Liver (tissue), 9 donors: ENCODE data around the gene RPP40. TPM values are rescaled to one million over a fixed set of nuclear protein-coding genes. Genes with fewer than 3 reads are reported as not detected.

Source experiments
- DNase-seq: peaks from one replicate; pipeline ENCODE4 v3.0.0-alpha.2; 2017; ENCODE audit warnings: low spot score
- H3K27ac ChIP-seq, 2 donors: one replicate each; pipeline ENCODE4 v1.7.0; 2013; ENCODE audit warnings: inconsistent platforms in 2 of 2, low read length in 2 of 2, control low read depth in 1 of 2, low read depth in 1 of 2, mild to moderate bottlenecking in 1 of 2
- H3K27me3 ChIP-seq, 4 donors: one replicate each; pipeline versions ENCODE4 v1.6.1 to v1.7.0; 2013; ENCODE audit warnings: low read length in 3 of 4, inconsistent platforms in 1 of 4, mild to moderate bottlenecking in 1 of 4, moderate library complexity in 1 of 4; ENCODE audit not compliant: control insufficient read depth in 4 of 4, insufficient read depth in 4 of 4
- H3K36me3 ChIP-seq, 4 donors: one replicate each; pipeline versions ENCODE4 v1.6.1 to v1.7.0; 2013; ENCODE audit warnings: low read length in 3 of 4, mild to moderate bottlenecking in 3 of 4, low read depth in 1 of 4, moderate library complexity in 1 of 4; ENCODE audit not compliant: control insufficient read depth in 4 of 4, insufficient read depth in 3 of 4
- H3K4me1 ChIP-seq, 4 donors: one replicate each; pipeline versions ENCODE4 v1.6.1 to v1.7.0; 2013; ENCODE audit warnings: low read length in 3 of 4, mild to moderate bottlenecking in 3 of 4, moderate library complexity in 1 of 4; ENCODE audit not compliant: control insufficient read depth in 4 of 4, insufficient read depth in 4 of 4
- H3K4me3 ChIP-seq, 3 donors: one replicate each; pipeline versions ENCODE4 v1.6.1 to v1.7.0; 2013; ENCODE audit warnings: low read length in 3 of 3, control low read depth in 1 of 3, low read depth in 1 of 3, mild to moderate bottlenecking in 1 of 3
- H3K9ac ChIP-seq, 2 donors: one replicate each; pipeline ENCODE4 v1.7.0; 2013; ENCODE audit warnings: low read length in 2 of 2, mild to moderate bottlenecking in 2 of 2, moderate library complexity in 2 of 2, control low read depth in 1 of 2, low read depth in 1 of 2
- H3K9me3 ChIP-seq, 4 donors: one replicate each; pipeline versions ENCODE4 v1.6.1 to v1.7.0; 2013; ENCODE audit warnings: low read length in 3 of 4; ENCODE audit not compliant: control insufficient read depth in 4 of 4
- ATF3 ChIP-seq: IDR thresholded peaks from 2 replicates; pipeline ENCODE4 v1.6.1; 2016; ENCODE audit warnings: antibody characterized with exemption
- CTCF ChIP-seq: fragments of 150-350 bp; IDR thresholded peaks from 2 replicates; pipeline ENCODE4 v1.5.1; 2017; ENCODE audit warnings: improper control_type of control experiment, low read depth, low read length; ENCODE audit not compliant: missing input control
- EGR1 ChIP-seq, 2 donors: IDR thresholded peaks; 2 replicates each; pipeline ENCODE4 v1.6.1; 2016 to 2018; ENCODE audit warnings: antibody characterized with exemption in 2 of 2, low read depth in 2 of 2
- FOXA1 ChIP-seq: IDR thresholded peaks from 2 replicates; pipeline ENCODE4 v1.6.1; 2016; ENCODE audit warnings: antibody characterized with exemption
- FOXA2 ChIP-seq: IDR thresholded peaks from 2 replicates; pipeline ENCODE4 v1.6.1; 2016; ENCODE audit warnings: antibody characterized with exemption
- GABPA ChIP-seq, 2 donors: IDR thresholded peaks in 1 of 2; conservative IDR thresholded peaks in 1 of 2; 2 replicates each; pipeline ENCODE4 v1.6.1; 2016; ENCODE audit warnings: antibody characterized with exemption in 2 of 2, mild to moderate bottlenecking in 1 of 2, moderate library complexity in 1 of 2
- HNF4A ChIP-seq, 2 donors: conservative IDR thresholded peaks; 2 replicates each; pipeline ENCODE4 v1.6.1; 2016; ENCODE audit warnings: antibody characterized with exemption in 2 of 2, mild to moderate bottlenecking in 2 of 2
- HNF4G ChIP-seq: IDR thresholded peaks from 2 replicates; pipeline ENCODE4 v1.6.1; 2016; ENCODE audit warnings: antibody characterized with exemption
- JUND ChIP-seq, 2 donors: IDR thresholded peaks; 2 replicates each; pipeline ENCODE4 v1.6.1; 2016; ENCODE audit warnings: antibody characterized with exemption in 2 of 2
- MAX ChIP-seq: IDR thresholded peaks from 2 replicates; pipeline ENCODE4 v1.6.1; 2016; ENCODE audit warnings: antibody characterized with exemption
- NR2F2 ChIP-seq: IDR thresholded peaks from 2 replicates; pipeline ENCODE4 v1.6.1; 2016; ENCODE audit warnings: antibody characterized with exemption
- RAD21 ChIP-seq, 2 donors: IDR thresholded peaks; 2 replicates each; pipeline ENCODE4 v1.6.1; 2016; ENCODE audit warnings: antibody characterized with exemption in 2 of 2, mild to moderate bottlenecking in 2 of 2
- REST ChIP-seq: IDR thresholded peaks from 2 replicates; pipeline ENCODE4 v1.6.1; 2016; ENCODE audit warnings: antibody characterized with exemption, mild to moderate bottlenecking
- RXRA ChIP-seq, 2 donors: IDR thresholded peaks; 2 replicates each; pipeline ENCODE4 v1.6.1; 2017 to 2018; ENCODE audit warnings: antibody characterized with exemption in 2 of 2, mild to moderate bottlenecking in 1 of 2
- SP1 ChIP-seq: IDR thresholded peaks from 2 replicates; pipeline ENCODE4 v1.6.1; 2018; ENCODE audit warnings: antibody characterized with exemption, mild to moderate bottlenecking
- TAF1 ChIP-seq: conservative IDR thresholded peaks from 2 replicates; pipeline ENCODE4 v1.6.1; 2016; ENCODE audit warnings: antibody characterized with exemption, mild to moderate bottlenecking
- YY1 ChIP-seq: IDR thresholded peaks from 2 replicates; pipeline ENCODE4 v1.6.1; 2016; ENCODE audit warnings: antibody characterized with exemption, mild to moderate bottlenecking
- ZBTB33 ChIP-seq: IDR thresholded peaks from 2 replicates; pipeline ENCODE4 v1.6.1; 2016; ENCODE audit warnings: antibody characterized with exemption
- WGBS: extraction: QIAGEN DNeasy Blood & Tissue Kit; methylation state at CpG from one replicate; pipeline ENCODE4 v1.1.7; 2013; 5-methylcytosine and 5-hydroxymethylcytosine counted together
- polyA plus RNA-seq, 2 donors: library from polyadenylated mRNA; stranded (reverse) in 1 of 2; unstranded in 1 of 2; fragments of 200-250 nt in 1 of 2; fragments of >200 nt in 1 of 2; fragmentation: Nextera tagmentation in 1 of 2; extraction: Ambion mirVana in 1 of 2; gene quantifications; one replicate each; pipeline versions ENCODE4 v1.2.1 to v1.2.3, GENCODE V29; 2013 to 2015
- total RNA-seq, 2 donors: library from RNA; depleted of rRNA; stranded (reverse); fragments of >200 nt; gene quantifications; one replicate each; pipeline ENCODE4 v1.2.3, GENCODE V29; 2014
- donor health status: healthy.
- donor health status: healthy.
- donor health status: healthy.
- donor health status: healthy.
- donor health status: healthy.

The RPP40 gene
- total and polyA plus RNA-seq, 4 donors: 5.4 to 9.5 (median 8.9) TPM

GRCh38 chr6:5042436-5042835 is 38.6 kb upstream of the RPP40 start:
- H3K9me3 ChIP-seq: no peaks in the 10 kb centered on the region
- TF ChIP-seq HNF4A (conservative IDR thresholded peaks at IDR 0.05) (no peak), YY1 (no peak), ZBTB33 (no peak), GABPA (IDR thresholded peaks at IDR 0.05 in 1 of 2, conservative IDR thresholded peaks at IDR 0.05 in 1 of 2) (no peak), JUND (IDR thresholded peaks at IDR 0.05) (no peak), REST (no peak), RXRA (IDR thresholded peaks at IDR 0.05) (no peak), FOXA1 (no peak), EGR1 (IDR thresholded peaks at IDR 0.05; ENCODE audit: low read depth in 2 of 2) (no peak), CTCF (no peak), HNF4G (no peak), RAD21 (IDR thresholded peaks at IDR 0.05) (no peak), NR2F2 (no peak), MAX (no peak), SP1 (no peak), FOXA2 (no peak), ATF3 (no peak), TAF1 (no peak)
- no peaks in the 10 kb centered on the region for H3K4me1 ChIP-seq
- no peak overlapping the region for H3K4me3 ChIP-seq
- H3K27me3 ChIP-seq: no peaks in the 10 kb centered on the region
- H3K9ac ChIP-seq: no peak overlapping the region
- 94% methylated on average over 3 of the region's 3 CpGs for WGBS
- no peak overlapping the region for H3K27ac ChIP-seq
- no peak for DNase-seq
- H3K36me3 ChIP-seq: no peaks in the 10 kb centered on the region
